K562 (cell line): ENCODE measurements around the gene UMAD1. TPM values are rescaled to one million over a fixed set of nuclear protein-coding genes. Genes with fewer than 3 reads are reported as not detected.

Source experiments
- CHD4 ChIP-seq: fragments of 200-600 bp; sonication (generic); IDR thresholded peaks from 3 replicates; pipeline ENCODE4 v1.6.1; 2012; ENCODE audit warnings: low read depth, mild to moderate bottlenecking, mixed read lengths, low read length, inconsistent platforms; ENCODE audit not compliant: insufficient read depth, insufficient replicate concordance, poor library complexity, severe bottlenecking
- MCM2 ChIP-seq: fragments of 450-650 bp; IDR thresholded peaks from 2 replicates; pipeline ENCODE4 v1.6.1; 2017; ENCODE audit warnings: low read depth, mild to moderate bottlenecking
- MGA ChIP-seq: fragments of 450-650 bp; IDR thresholded peaks from 2 replicates; pipeline ENCODE4 v1.6.1; 2016; ENCODE audit warnings: mild to moderate bottlenecking, moderate library complexity
- OTX1 ChIP-seq: fragments of 450-650 bp; formaldehyde crosslinking; IDR thresholded peaks from 2 replicates; pipeline ENCODE4 v1.4.0; 2022; ENCODE audit warnings: mild to moderate bottlenecking
- PML ChIP-seq: IDR thresholded peaks from 2 replicates; pipeline ENCODE4 v1.6.1; 2012; ENCODE audit warnings: low read length, inconsistent platforms
- RBBP5 ChIP-seq: fragments of 200-600 bp; sonication (generic); IDR thresholded peaks from 2 replicates; pipeline ENCODE4 v1.6.1; 2012; ENCODE audit warnings: borderline replicate concordance, mild to moderate bottlenecking, low read length, control low read depth, inconsistent platforms; ENCODE audit not compliant: insufficient read depth, poor library complexity, severe bottlenecking
- SMAD4 ChIP-seq: fragments of 250-450 bp; sonication (Bioruptor Pico); conservative IDR thresholded peaks from 2 replicates; pipeline ENCODE4 v1.8.0; 2021; ENCODE audit warnings: inconsistent platforms, mild to moderate bottlenecking, moderate library complexity
- TCF15 ChIP-seq: fragments of 250-450 bp; sonication (Bioruptor Pico); IDR thresholded peaks from 2 replicates; pipeline ENCODE4 v1.8.0; 2022; ENCODE audit warnings: moderate library complexity, mild to moderate bottlenecking, inconsistent platforms
- ZBTB43 ChIP-seq: sonication (generic); formaldehyde crosslinking; IDR thresholded peaks from 2 replicates; pipeline ENCODE4 v1.8.0; 2023; ENCODE audit warnings: mild to moderate bottlenecking, missing genetic modification reagents
- ZZZ3 ChIP-seq: fragments of 450-650 bp; IDR thresholded peaks from 2 replicates; pipeline ENCODE4 v1.6.1; 2016; ENCODE audit warnings: antibody characterized with exemption, mild to moderate bottlenecking, moderate library complexity
- polyA plus RNA-seq, 8 experiments: library from polyadenylated mRNA; depleted of rRNA in 4 of 8; stranded (reverse) in 5 of 8; unstranded in 3 of 8; fragments of >200 nt; fragmentation: Nextera tagmentation in 2 of 8; fragmentation: Illumina TruSeq in 1 of 8; extraction: Ambion mirVana in 2 of 8; extraction: Trizol in 1 of 8; gene quantifications; 2 replicates each; pipeline versions ENCODE4 v1.2.1 to v1.2.3, GENCODE V29; 2011 to 2014; ENCODE audit warnings: inconsistent platforms in 1 of 8, missing spikeins in 1 of 8
- total RNA-seq, 7 experiments: library from RNA; depleted of rRNA in 6 of 7; stranded (reverse); fragments of >200 nt in 6 of 7; fragmentation: Illumina TruSeq in 2 of 7; extraction: Trizol in 2 of 7; gene quantifications; 2 replicates each; pipeline versions ENCODE4 v1.2.1 to v1.2.3, GENCODE V29; 2011 to 2021; ENCODE audit warnings: low replicate concordance in 1 of 7

UMAD1 gene
- total and polyA plus RNA-seq, 9 of the 15 experiments (the other 6 are each of a cell fraction or from before 2014, with no cell fraction given), result 9.0 to 26.7 (median 13.3) TPM

- TF ChIP-seq MGA, result no peak
- no peak for TF ChIP-seq PML
- TF ChIP-seq OTX1 (CRISPR knock-in tag), result no peak
- TF ChIP-seq CHD4, result no peak
- no peak for TF ChIP-seq RBBP5
- no peak for TF ChIP-seq MCM2
- TF ChIP-seq ZBTB43 (CRISPR knock-in tag), result no peak
- no peak for TF ChIP-seq TCF15 (CRISPR knock-in tag)
- TF ChIP-seq SMAD4 (CRISPR knock-in tag), result no peak
- no peak for TF ChIP-seq ZZZ3
Measured at GRCh38 chr7:7695111-7695817, 54.7 kb downstream of the UMAD1 start (continued).
